Kidney epithelial cell (primary cell): Measurements from ENCODE around the gene LBX2. TPM values are rescaled to one million over a fixed set of nuclear protein-coding genes. Genes with fewer than 3 reads are reported as not detected.
"Not testable (repeated sequence)": the region's sequence is repeated elsewhere in the genome, so short reads cannot be mapped to it uniquely, and the experiment has no call there.

Experiments used
- DNase-seq: peaks from one replicate; pipeline ENCODE4 v3.0.0-alpha.2; 2010; ENCODE audit warnings: low read depth
- H3K27me3 ChIP-seq: 2 replicates; pipeline ENCODE4 v1.6.0; 2011; ENCODE audit warnings: low read length; ENCODE audit not compliant: control insufficient read depth, insufficient read depth
- H3K36me3 ChIP-seq: 2 replicates; pipeline ENCODE4 v1.5.1; 2011; ENCODE audit warnings: low read length; ENCODE audit not compliant: control insufficient read depth, insufficient read depth
- H3K4me3 ChIP-seq: 2 replicates; pipeline ENCODE4 v1.5.1; 2011; ENCODE audit warnings: low read depth, mild to moderate bottlenecking, control low read depth, low read length
- CTCF ChIP-seq: IDR thresholded peaks from 2 replicates; pipeline ENCODE4 v1.5.1; 2011; ENCODE audit warnings: mild to moderate bottlenecking, moderate library complexity, low read length, control low read depth, inconsistent platforms; ENCODE audit not compliant: insufficient read depth, poor library complexity, severe bottlenecking
- total RNA-seq: library from RNA; depleted of rRNA; stranded (reverse); fragments of >200 nt; gene quantifications from 2 replicates; pipeline ENCODE4 v1.2.3, GENCODE V29; 2015

LBX2 gene
- total RNA-seq, 1 donor from 2014 or later, result 1.9 TPM

GRCh38 chr2:74472945-74473258, 26.5 kb downstream of the LBX2 start:
- TF ChIP-seq CTCF, result no peak
- Histone ChIP-seq H3K4me3 (peak overlapping the region; percentile 76), H3K27me3 (no peaks in the 10 kb centered on the region), H3K36me3 (peaks cover 1% of the 10 kb centered on the region)
- no peak for DNase-seq

- H3K27me3 ChIP-seq, result no peaks in the 10 kb centered on the region
- H3K4me3 ChIP-seq, result peak within 1 kb of the TSS; percentile 76
- TF ChIP-seq CTCF, result no peak
- peaks cover 1% of the 10 kb centered on the region for H3K36me3 ChIP-seq
- DNase-seq, result peak; percentile 56
Observed at GRCh38 chr2:74472086-74472944, 27.1 kb downstream of the LBX2 start, which contains the start of gene MRPL53. Gene MRPL53, minus strand, starts transcription at chr2:74472680. Its CDS starts 20 bp downstream, at chr2:74472660.

GRCh38 chr2:74471332-74472065, 27.9 kb downstream of the LBX2 start:
- Histone ChIP-seq H3K36me3 (peaks cover 1% of the 10 kb centered on the region), H3K4me3 (peak overlapping the region; percentile 76), H3K27me3 (no peaks in the 10 kb centered on the region)
- no peak for DNase-seq
- TF ChIP-seq CTCF, result no peak

GRCh38 chr2:74470742-74471141, 28.7 kb downstream of the LBX2 start:
- H3K27me3 ChIP-seq, H3K4me3 ChIP-seq, H3K36me3 ChIP-seq, DNase-seq: not testable (repeated sequence)

GRCh38 chr2:74464406-74464805, 35.0 kb downstream of the LBX2 start:
- no peaks in the 10 kb centered on the region for H3K36me3 ChIP-seq
- no peak for TF ChIP-seq CTCF
- no peaks in the 10 kb centered on the region for H3K27me3 ChIP-seq
- no peak for DNase-seq
- H3K4me3 ChIP-seq, result peak overlapping the region; percentile 79

- H3K27me3 ChIP-seq, result no peaks in the 10 kb centered on the region
- DNase-seq, result no peak
- no peak overlapping the region for H3K4me3 ChIP-seq
- no peak for TF ChIP-seq CTCF
- no peaks in the 10 kb centered on the region for H3K36me3 ChIP-seq
Observed at GRCh38 chr2:74462786-74463105, 36.7 kb downstream of the LBX2 start.
